PC-9 (cell line): Measurements from ENCODE around the gene NR4A1.

Source experiments
- CTCF ChIP-seq: fragments of 200-600 bp; sonication (generic); conservative IDR thresholded peaks from 2 replicates; pipeline ENCODE4 v1.6.1; 2017; ENCODE audit warnings: mixed run types, antibody characterized with exemption, mild to moderate bottlenecking, moderate library complexity
- EZH2 ChIP-seq: fragments of 200-600 bp; sonication (generic); IDR thresholded peaks from 2 replicates; pipeline ENCODE4 v1.8.0; 2017; ENCODE audit warnings: antibody characterized with exemption, low read depth

GRCh38 chr12:52007158-52007921 lies 43.9 kb upstream of the NR4A1 start:
- TF ChIP-seq CTCF (no peak), EZH2 (no peak)
